ENCODE data around the gene OPCML.

Gene OPCML

GRCh38 chr11:133302056-133302455 is 230.2 kb downstream of the OPCML start:
- no peak overlapping the region for H2AFZ ChIP-seq (ENCODE audit: low read length)
- no peak for TF ChIP-seq EZH2 (optimal IDR thresholded peaks at IDR 0.05; ENCODE audit: low read depth, low read length)
- no peak for TF ChIP-seq EZH2phosphoT487 (IDR thresholded peaks at IDR 0.05; ENCODE audit: low read length)
- TF ChIP-seq, protein P1, sequence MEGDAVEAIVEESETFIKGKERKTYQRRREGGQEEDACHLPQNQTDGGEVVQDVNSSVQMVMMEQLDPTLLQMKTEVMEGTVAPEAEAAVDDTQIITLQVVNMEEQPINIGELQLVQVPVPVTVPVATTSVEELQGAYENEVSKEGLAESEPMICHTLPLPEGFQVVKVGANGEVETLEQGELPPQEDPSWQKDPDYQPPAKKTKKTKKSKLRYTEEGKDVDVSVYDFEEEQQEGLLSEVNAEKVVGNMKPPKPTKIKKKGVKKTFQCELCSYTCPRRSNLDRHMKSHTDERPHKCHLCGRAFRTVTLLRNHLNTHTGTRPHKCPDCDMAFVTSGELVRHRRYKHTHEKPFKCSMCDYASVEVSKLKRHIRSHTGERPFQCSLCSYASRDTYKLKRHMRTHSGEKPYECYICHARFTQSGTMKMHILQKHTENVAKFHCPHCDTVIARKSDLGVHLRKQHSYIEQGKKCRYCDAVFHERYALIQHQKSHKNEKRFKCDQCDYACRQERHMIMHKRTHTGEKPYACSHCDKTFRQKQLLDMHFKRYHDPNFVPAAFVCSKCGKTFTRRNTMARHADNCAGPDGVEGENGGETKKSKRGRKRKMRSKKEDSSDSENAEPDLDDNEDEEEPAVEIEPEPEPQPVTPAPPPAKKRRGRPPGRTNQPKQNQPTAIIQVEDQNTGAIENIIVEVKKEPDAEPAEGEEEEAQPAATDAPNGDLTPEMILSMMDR (IDR thresholded peaks at IDR 0.05; ENCODE audit: low read length) = no peak
- H3K4me3 ChIP-seq (ENCODE audit: low read length) = no peak overlapping the region
- no peak overlapping the region for H3K9ac ChIP-seq (ENCODE audit: low read length)
- H3K36me3 ChIP-seq (replicated peaks; ENCODE audit: insufficient read depth, low read length) = no peaks in the 10 kb centered on the region
- no peak for DNase-seq
- no peaks in the 10 kb centered on the region for H4K20me1 ChIP-seq (ENCODE audit: insufficient read depth, low read length)
- peaks cover 8% of the 10 kb centered on the region for H3K4me1 ChIP-seq (ENCODE audit: low read length)
- H3K27me3 ChIP-seq (replicated peaks; ENCODE audit: insufficient read depth, low read length) = no peaks in the 10 kb centered on the region
- no peak overlapping the region for H3K27ac ChIP-seq (ENCODE audit: low read length)
- H3K9me3 ChIP-seq (replicated peaks; ENCODE audit: insufficient read depth, low read length) = no peaks in the 10 kb centered on the region
- H3K4me2 ChIP-seq (ENCODE audit: low read depth, low read length) = no peak overlapping the region
- H3F3A ChIP-seq (ENCODE audit: insufficient read depth, low read length) = no peaks in the 10 kb centered on the region
- no peaks in the 10 kb centered on the region for H3K9me2 ChIP-seq (replicated peaks; ENCODE audit: insufficient read depth, low read length)
- H3K79me2 ChIP-seq (ENCODE audit: low read length) = no peaks in the 10 kb centered on the region

DNA sequence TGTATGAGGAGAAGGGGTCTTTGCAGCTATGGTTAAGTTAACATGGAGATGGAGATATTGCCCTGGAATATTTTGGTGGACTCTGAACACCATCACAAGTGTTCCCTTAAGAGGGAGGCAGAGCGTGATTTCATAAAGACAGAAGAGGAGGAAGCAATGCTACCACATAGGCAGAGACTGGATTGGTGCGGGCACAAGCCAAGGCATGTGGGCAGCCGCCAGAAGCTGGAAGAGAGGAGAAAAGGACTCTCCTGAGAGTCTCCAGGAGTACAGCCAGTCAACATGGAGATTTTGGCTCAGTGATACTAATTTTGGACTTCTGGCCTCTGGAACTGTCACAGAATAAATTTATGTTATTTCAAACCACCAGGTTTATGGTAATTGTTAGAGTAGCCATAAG is 231.6 kb downstream of the OPCML start:
- H3F3A ChIP-seq (ENCODE audit: insufficient read depth, low read length) = no peaks in the 10 kb centered on the region
- no peaks in the 10 kb centered on the region for H3K36me3 ChIP-seq (replicated peaks; ENCODE audit: insufficient read depth, low read length)
- H4K20me1 ChIP-seq (ENCODE audit: insufficient read depth, low read length) = no peaks in the 10 kb centered on the region
- no peak overlapping the region for H3K4me3 ChIP-seq (ENCODE audit: low read length)
- peaks cover 8% of the 10 kb centered on the region; the same call in 1 of the 2 replicates for H3K4me1 ChIP-seq (ENCODE audit: low read length)
- TF ChIP-seq EZH2 (optimal IDR thresholded peaks at IDR 0.05; ENCODE audit: low read depth, low read length) (no peak), EZH2phosphoT487 (IDR thresholded peaks at IDR 0.05; ENCODE audit: low read length) (no peak)
- TF ChIP-seq, protein P1 (IDR thresholded peaks at IDR 0.05; ENCODE audit: low read length) = no peak
- no peak overlapping the region for H3K27ac ChIP-seq (ENCODE audit: low read length)
- DNase-seq = no peak
- H3K79me2 ChIP-seq (ENCODE audit: low read length) = no peaks in the 10 kb centered on the region
- no peaks in the 10 kb centered on the region for H3K27me3 ChIP-seq (replicated peaks; ENCODE audit: insufficient read depth, low read length)
- H3K9ac ChIP-seq (ENCODE audit: low read length) = no peak overlapping the region
- no peak overlapping the region for H3K4me2 ChIP-seq (ENCODE audit: low read depth, low read length)
- no peaks in the 10 kb centered on the region for H3K9me3 ChIP-seq (replicated peaks; ENCODE audit: insufficient read depth, low read length)
- no peak overlapping the region for H2AFZ ChIP-seq (ENCODE audit: low read length)
- H3K9me2 ChIP-seq (replicated peaks; ENCODE audit: insufficient read depth, low read length) = no peaks in the 10 kb centered on the region

DNA sequence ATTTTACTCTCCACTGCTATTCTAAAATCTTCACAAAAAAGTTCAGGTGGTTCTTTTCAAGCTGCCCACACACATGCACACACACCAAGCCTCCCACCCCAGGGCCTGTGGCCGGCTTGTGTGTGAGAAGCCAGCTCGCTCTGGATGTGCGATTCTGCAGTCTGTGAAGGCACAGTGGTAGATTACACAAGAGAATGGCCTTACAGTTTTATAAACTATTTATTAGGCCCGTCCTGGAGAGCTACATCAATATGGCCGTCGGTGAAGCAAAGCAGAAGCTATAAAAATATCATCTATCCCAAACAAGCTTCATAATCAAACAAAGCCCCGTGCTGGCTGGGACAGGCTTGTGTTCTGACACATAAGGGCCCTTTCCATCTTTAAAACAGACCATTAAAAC is 240.5 kb downstream of the OPCML start:
- no peak for DNase-seq
- no peaks in the 10 kb centered on the region for H3K4me1 ChIP-seq (ENCODE audit: low read length)
- no peak overlapping the region for H3K9ac ChIP-seq (ENCODE audit: low read length)
- H3K36me3 ChIP-seq (replicated peaks; ENCODE audit: insufficient read depth, low read length) = no peaks in the 10 kb centered on the region
- no peaks in the 10 kb centered on the region for H3F3A ChIP-seq (ENCODE audit: insufficient read depth, low read length)
- H2AFZ ChIP-seq (ENCODE audit: low read length) = no peak overlapping the region
- H3K9me3 ChIP-seq (replicated peaks; ENCODE audit: insufficient read depth, low read length) = no peaks in the 10 kb centered on the region
- no peaks in the 10 kb centered on the region for H3K27me3 ChIP-seq (replicated peaks; ENCODE audit: insufficient read depth, low read length)
- H3K9me2 ChIP-seq (replicated peaks; ENCODE audit: insufficient read depth, low read length) = no peaks in the 10 kb centered on the region
- TF ChIP-seq, protein P1 (IDR thresholded peaks at IDR 0.05; ENCODE audit: low read length) = no peak
- TF ChIP-seq EZH2 (optimal IDR thresholded peaks at IDR 0.05; ENCODE audit: low read depth, low read length) = no peak
- no peak for TF ChIP-seq EZH2phosphoT487 (IDR thresholded peaks at IDR 0.05; ENCODE audit: low read length)
- H3K79me2 ChIP-seq (ENCODE audit: low read length) = no peaks in the 10 kb centered on the region
- H4K20me1 ChIP-seq (ENCODE audit: insufficient read depth, low read length) = no peaks in the 10 kb centered on the region
- no peak overlapping the region for H3K27ac ChIP-seq (ENCODE audit: low read length)
- no peak overlapping the region for H3K4me2 ChIP-seq (ENCODE audit: low read depth, low read length)
- H3K4me3 ChIP-seq (ENCODE audit: low read length) = no peak overlapping the region
